ENCODE data around the gene CRAT.
"Not testable (repeated sequence)": the region's sequence is repeated elsewhere in the genome, so short reads cannot be mapped to it uniquely, and the experiment has no call there.

Gene CRAT

DNA sequence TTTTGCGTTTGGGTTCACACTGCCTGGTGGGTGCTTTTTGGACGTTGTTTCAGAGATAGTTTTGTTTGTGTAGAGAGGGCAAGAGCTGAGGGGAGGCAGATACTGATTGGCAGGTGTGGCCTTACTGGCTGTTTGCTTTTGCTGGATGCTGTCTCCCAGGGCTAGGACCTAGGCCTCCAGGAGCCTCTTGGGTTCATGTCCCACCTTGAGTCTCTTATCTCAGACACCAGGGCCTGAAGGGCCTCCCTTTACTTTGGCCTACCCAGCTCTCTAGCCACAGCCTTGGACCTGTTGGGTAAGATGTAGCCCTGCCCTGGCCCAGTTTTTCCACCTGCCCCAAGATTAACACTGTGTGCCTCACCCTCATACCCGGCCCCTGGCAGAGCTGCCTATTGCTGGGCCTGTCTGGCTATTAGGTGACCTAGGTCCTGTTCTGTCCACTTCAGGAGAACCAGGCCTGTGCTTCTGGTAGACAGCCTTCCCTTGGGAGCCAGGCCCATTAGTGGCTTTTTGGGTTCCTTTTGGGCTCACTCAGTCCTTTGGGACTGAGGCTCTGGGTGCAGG is 14.0 kb upstream of the CRAT start:
- no peak for DNase-seq (ENCODE audit: low read depth, low spot score)
- in situ Hi-C loops (cut with HindIII; ENCODE audit: low sequenced_read_pairs): no loop called here
- H3K4me3 ChIP-seq (ENCODE audit: low read depth, low read length): no peak overlapping the region
- TF ChIP-seq, protein P1, sequence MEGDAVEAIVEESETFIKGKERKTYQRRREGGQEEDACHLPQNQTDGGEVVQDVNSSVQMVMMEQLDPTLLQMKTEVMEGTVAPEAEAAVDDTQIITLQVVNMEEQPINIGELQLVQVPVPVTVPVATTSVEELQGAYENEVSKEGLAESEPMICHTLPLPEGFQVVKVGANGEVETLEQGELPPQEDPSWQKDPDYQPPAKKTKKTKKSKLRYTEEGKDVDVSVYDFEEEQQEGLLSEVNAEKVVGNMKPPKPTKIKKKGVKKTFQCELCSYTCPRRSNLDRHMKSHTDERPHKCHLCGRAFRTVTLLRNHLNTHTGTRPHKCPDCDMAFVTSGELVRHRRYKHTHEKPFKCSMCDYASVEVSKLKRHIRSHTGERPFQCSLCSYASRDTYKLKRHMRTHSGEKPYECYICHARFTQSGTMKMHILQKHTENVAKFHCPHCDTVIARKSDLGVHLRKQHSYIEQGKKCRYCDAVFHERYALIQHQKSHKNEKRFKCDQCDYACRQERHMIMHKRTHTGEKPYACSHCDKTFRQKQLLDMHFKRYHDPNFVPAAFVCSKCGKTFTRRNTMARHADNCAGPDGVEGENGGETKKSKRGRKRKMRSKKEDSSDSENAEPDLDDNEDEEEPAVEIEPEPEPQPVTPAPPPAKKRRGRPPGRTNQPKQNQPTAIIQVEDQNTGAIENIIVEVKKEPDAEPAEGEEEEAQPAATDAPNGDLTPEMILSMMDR (IDR thresholded peaks at IDR 0.05; ENCODE audit: low read depth, low read length): no peak

DNA sequence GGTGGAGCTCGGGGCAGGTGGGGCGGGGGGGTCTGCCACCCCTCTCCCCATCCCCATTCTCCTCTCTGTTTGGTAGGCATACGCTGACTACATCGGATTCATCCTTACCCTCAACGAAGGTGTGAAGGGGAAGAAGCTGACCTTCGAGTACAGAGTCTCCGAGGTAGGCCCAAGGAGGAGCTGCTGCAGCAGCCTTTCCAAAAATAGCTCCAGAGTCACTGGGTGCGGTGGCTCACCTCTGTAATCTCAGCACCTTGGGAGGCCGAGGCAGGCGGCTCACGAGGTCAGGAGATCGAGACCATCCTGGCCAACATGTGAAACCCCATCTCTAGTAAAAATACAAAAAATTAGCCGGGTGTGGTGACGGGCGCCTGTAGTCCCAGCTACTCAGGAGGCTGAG is 12.4 kb upstream of the CRAT start:
- DNase-seq (ENCODE audit: low read depth, low spot score); H3K4me3 ChIP-seq (ENCODE audit: low read depth, low read length); in situ Hi-C loops (cut with HindIII; ENCODE audit: low sequenced_read_pairs): not testable (repeated sequence)

DNA sequence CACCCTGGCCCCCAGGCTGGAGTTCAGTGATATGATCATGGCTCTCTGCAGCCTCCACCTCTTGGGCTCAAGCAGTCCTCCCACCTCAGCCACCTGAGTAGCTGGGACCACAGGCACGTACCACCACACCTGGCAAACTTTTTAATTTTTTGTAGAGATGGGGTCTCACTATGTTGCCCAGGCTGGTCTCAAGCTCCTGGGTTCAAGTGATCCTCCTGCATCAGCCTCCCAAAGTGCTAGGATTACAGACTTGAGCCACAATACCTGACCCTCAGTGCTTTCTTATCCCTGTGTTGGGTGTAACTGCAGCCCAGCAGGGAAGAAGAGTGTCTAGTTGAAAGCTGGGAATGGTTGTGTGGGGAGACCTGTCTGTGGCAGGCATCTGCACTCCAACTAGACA is 11.5 kb upstream of the CRAT start:
- in situ Hi-C loops (cut with HindIII; ENCODE audit: low sequenced_read_pairs): no loop called here
- TF ChIP-seq, protein P1 (IDR thresholded peaks at IDR 0.05; ENCODE audit: low read depth, low read length): no peak
- no peak overlapping the region for H3K4me3 ChIP-seq (ENCODE audit: low read depth, low read length)
- no peak for DNase-seq (ENCODE audit: low read depth, low spot score)

DNA sequence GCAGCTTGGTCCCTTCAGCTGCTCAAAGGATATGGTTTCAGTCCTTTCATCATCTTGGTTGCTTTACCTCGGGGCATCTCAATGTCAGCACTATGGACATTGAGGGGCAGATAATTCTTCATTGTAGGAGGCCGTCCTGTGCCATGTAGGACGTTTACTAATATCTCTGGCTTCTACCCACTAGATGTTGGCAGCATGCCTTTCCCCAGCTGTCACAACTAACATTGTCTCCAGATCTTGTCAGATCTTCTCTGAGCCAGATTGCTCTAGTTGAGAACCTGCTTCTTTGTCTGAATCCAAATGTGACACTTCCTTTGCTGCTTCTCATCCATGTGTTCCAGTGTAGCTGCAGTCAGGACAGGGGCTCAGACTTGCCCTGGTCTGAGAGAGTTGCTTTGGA is 10.9 kb upstream of the CRAT start:
- in situ Hi-C loops (cut with HindIII; ENCODE audit: low sequenced_read_pairs): no loop called here
- no peak overlapping the region for H3K4me3 ChIP-seq (ENCODE audit: low read depth, low read length)
- TF ChIP-seq, protein P1 (IDR thresholded peaks at IDR 0.05; ENCODE audit: low read depth, low read length): no peak
- no peak for DNase-seq (ENCODE audit: low read depth, low spot score)

DNA sequence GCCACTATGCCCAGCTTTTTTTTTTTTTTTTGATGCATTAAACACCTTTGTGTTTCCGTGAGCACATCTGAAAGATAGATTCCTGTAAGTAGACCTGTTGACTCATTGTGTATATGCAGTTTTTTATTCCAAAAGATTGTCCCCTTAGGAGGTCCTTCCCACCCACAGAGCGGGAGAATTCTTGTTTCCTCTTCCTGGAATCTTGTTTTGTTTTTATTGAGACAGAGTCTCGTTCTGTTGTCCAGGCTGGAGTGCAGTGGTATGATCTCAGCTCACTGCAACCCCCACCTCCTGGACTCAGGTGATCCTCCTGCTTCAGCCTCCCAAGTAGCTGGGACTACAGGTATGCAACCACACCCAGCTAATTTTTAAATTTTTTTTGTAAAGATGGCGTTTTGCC is 8.2 kb upstream of the CRAT start:
- TF ChIP-seq, protein P1 (IDR thresholded peaks at IDR 0.05; ENCODE audit: low read depth, low read length): no peak
- DNase-seq (ENCODE audit: low read depth, low spot score): peak; percentile 35
- in situ Hi-C loops (cut with HindIII; ENCODE audit: low sequenced_read_pairs): no loop called here
- H3K4me3 ChIP-seq (ENCODE audit: low read depth, low read length): no peak overlapping the region

DNA sequence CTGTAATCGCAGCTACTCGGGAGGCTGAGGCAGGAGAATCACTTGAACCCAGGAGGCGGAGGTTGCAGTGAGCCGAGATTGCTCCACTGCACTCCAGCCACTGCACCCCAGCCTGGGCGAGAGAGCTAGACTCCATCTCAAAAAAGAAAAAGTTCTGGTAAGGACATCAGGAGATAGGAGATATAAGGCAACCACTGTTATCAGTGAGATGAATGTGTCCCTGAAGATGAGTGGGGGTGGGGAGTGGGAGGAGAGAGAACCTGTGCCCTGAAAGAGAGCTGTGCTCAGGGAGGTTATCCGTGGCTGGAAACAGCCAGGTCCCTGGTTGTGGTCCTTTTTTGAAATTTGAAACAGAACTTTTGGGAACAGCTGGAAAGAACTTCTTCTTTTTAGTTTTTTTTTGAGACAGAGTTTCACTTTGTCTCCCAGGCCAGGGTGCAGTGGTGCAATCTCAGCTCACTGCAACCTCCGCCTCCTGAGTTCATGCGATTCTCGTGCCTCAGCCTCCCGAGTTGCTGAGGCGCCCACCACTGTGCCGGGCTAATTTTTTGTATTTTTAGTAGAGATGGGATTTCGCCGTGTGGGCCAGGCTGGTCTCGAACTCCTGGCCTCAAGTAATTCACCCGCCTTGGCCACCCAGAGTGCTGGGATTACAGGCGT is 3.2 kb upstream of the CRAT start:
- DNase-seq (ENCODE audit: low read depth, low spot score): no peak
- in situ Hi-C loops (cut with HindIII; ENCODE audit: low sequenced_read_pairs): no loop called here
- no peak overlapping the region for H3K4me3 ChIP-seq (ENCODE audit: low read depth, low read length)
- TF ChIP-seq, protein P1 (IDR thresholded peaks at IDR 0.05; ENCODE audit: low read depth, low read length): no peak

DNA sequence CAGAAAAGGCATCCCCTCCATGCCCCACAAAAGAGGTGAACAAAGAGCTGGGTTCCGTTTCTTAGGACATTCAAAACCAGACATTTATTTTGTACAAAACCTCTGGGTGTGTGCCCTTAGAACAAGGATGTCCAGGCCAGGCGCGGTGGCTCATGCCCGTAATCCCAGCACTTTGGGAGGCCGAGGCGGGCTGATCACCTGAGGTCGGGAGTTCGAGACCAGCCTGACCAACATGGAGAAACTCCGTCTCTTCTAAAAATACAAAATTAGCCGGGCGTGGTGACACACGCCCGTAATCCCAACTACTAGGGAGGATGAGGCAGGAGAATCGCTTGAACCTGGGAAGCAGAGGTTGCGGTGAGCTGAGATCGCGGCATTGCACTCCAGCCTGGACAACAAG is 1.9 kb upstream of the CRAT start:
- in situ Hi-C loops (cut with HindIII; ENCODE audit: low sequenced_read_pairs); DNase-seq (ENCODE audit: low read depth, low spot score): not testable (repeated sequence)
- peak overlapping the region; percentile 88 for H3K4me3 ChIP-seq (ENCODE audit: low read depth, low read length)
